HEK293 (cell line): Measurements from ENCODE around the gene LBH.

ENCODE experiments used
- CTCF ChIA-PET: fragments of 350-600 bp; formaldehyde crosslinking; extraction: SDS; loops from one replicate; lab custom pipeline; 2021; ENCODE audit warnings: antibody characterized with exemption; lab: Yijun Ruan, JAX
- POLR2A ChIA-PET: fragments of 300-600 bp; formaldehyde crosslinking; extraction: SDS; loops from one replicate; lab custom pipeline; 2020; ENCODE audit warnings: antibody characterized with exemption, inconsistent platforms; lab: Yijun Ruan, JAX
- H3K27ac ChIP-seq: fragments of 200-500 bp; sonication (Bioruptor generic); 2 replicates; pipeline ENCODE4 v1.5.1; 2014; ENCODE audit warnings: low read depth, low read length, control low read depth, inconsistent platforms; ENCODE audit errors: extremely low read depth
- H3K36me3 ChIP-seq, 2 experiments: fragments of 200-500 bp in 1 of 2; sonication (Bioruptor generic) in 1 of 2; 1 replicate in 1 of 2; 2 replicates in 1 of 2; pipeline ENCODE4 v1.5.1; 2014 to 2017; ENCODE audit warnings: inconsistent platforms in 2 of 2, low read length in 2 of 2; ENCODE audit not compliant: control insufficient read depth in 2 of 2, insufficient read depth in 1 of 2
- H3K4me1 ChIP-seq: fragments of 200-500 bp; sonication (Bioruptor generic); 2 replicates; pipeline ENCODE4 v1.5.1; 2014; ENCODE audit warnings: mild to moderate bottlenecking, low read length, inconsistent platforms; ENCODE audit not compliant: control insufficient read depth, insufficient read depth
- H3K4me3 ChIP-seq: 2 replicates; pipeline ENCODE4 v1.5.1; 2011; ENCODE audit warnings: low read depth, mild to moderate bottlenecking, control low read depth, low read length, moderate library complexity
- H3K9me3 ChIP-seq: fragments of 200-500 bp; sonication (Bioruptor generic); 2 replicates; pipeline ENCODE4 v1.5.1; 2014; ENCODE audit warnings: low read depth, low read length, inconsistent platforms; ENCODE audit not compliant: control insufficient read depth, insufficient read depth
- BCL11A ChIP-seq: fragments of 450-650 bp; formaldehyde crosslinking; IDR thresholded peaks from 2 replicates; pipeline ENCODE4 v1.5.1; 2016; ENCODE audit warnings: low read depth, missing biosample characterization, missing genetic modification characterization
- HOXC10 ChIP-seq: sonication (generic); formaldehyde crosslinking; IDR thresholded peaks from 2 replicates; pipeline ENCODE4 v1.8.1; 2023; ENCODE audit warnings: mild to moderate bottlenecking, missing genetic modification reagents
- MZF1 ChIP-seq: fragments of 450-650 bp; formaldehyde crosslinking; IDR thresholded peaks from 2 replicates; pipeline ENCODE4 v1.5.1; 2017; ENCODE audit warnings: missing biosample characterization, missing genetic modification characterization, borderline replicate concordance
- PATZ1 ChIP-seq: fragments of 450-650 bp; formaldehyde crosslinking; IDR thresholded peaks from 2 replicates; pipeline ENCODE4 v1.5.1; 2016; ENCODE audit warnings: missing biosample characterization, missing genetic modification characterization
- PBX3 ChIP-seq: sonication (generic); formaldehyde crosslinking; IDR thresholded peaks from 2 replicates; pipeline ENCODE4 v1.8.1; 2022; ENCODE audit warnings: mild to moderate bottlenecking, moderate library complexity, missing genetic modification reagents
- SETDB1 ChIP-seq: IDR thresholded peaks from one replicate; pipeline ENCODE4 v1.6.1; 2017; ENCODE audit warnings: mild to moderate bottlenecking, low read length, moderate library complexity, mixed read lengths; ENCODE audit not compliant: insufficient read length
- TSHZ1 ChIP-seq: fragments of 450-650 bp; formaldehyde crosslinking; IDR thresholded peaks from 2 replicates; pipeline ENCODE4 v1.5.1; 2016; ENCODE audit warnings: missing biosample characterization, missing genetic modification characterization, borderline replicate concordance
- ZFP41 ChIP-seq: fragments of 450-650 bp; formaldehyde crosslinking; IDR thresholded peaks from 2 replicates; pipeline ENCODE4 v1.5.1; 2016; ENCODE audit warnings: missing biosample characterization, missing genetic modification characterization, borderline replicate concordance
- ZNF138 ChIP-seq: fragments of 450-650 bp; formaldehyde crosslinking; IDR thresholded peaks from 2 replicates; pipeline ENCODE4 v1.5.1; 2016; ENCODE audit warnings: missing biosample characterization, missing genetic modification characterization, borderline replicate concordance
- ZNF157 ChIP-seq: fragments of 450-650 bp; formaldehyde crosslinking; IDR thresholded peaks from 2 replicates; pipeline ENCODE4 v1.5.1; 2016; ENCODE audit warnings: missing biosample characterization, missing genetic modification characterization
- ZNF23 ChIP-seq: fragments of 450-650 bp; formaldehyde crosslinking; IDR thresholded peaks from 2 replicates; pipeline ENCODE4 v1.5.1; 2016; ENCODE audit warnings: missing biosample characterization, missing genetic modification characterization, borderline replicate concordance
- ZNF350 ChIP-seq: fragments of 450-650 bp; formaldehyde crosslinking; IDR thresholded peaks from 2 replicates; pipeline ENCODE4 v1.5.0; 2017; ENCODE audit warnings: missing biosample characterization, mild to moderate bottlenecking, missing genetic modification characterization
- ZNF366 ChIP-seq: fragments of 450-650 bp; formaldehyde crosslinking; conservative IDR thresholded peaks from 2 replicates; pipeline ENCODE4 v1.5.1; 2016; ENCODE audit warnings: missing biosample characterization, missing genetic modification characterization
- ZNF48 ChIP-seq: fragments of 450-650 bp; formaldehyde crosslinking; IDR thresholded peaks from 2 replicates; pipeline ENCODE4 v1.5.1; 2016; ENCODE audit warnings: missing biosample characterization, missing genetic modification characterization
- ZNF501 ChIP-seq: fragments of 450-650 bp; formaldehyde crosslinking; IDR thresholded peaks from 2 replicates; pipeline ENCODE4 v1.5.1; 2016; ENCODE audit warnings: missing biosample characterization, missing genetic modification characterization
- ZNF513 ChIP-seq: fragments of 450-650 bp; IDR thresholded peaks from 2 replicates; pipeline ENCODE4 v1.5.1; 2018; ENCODE audit warnings: missing biosample characterization, missing genetic modification characterization
- ZNF558 ChIP-seq: fragments of 450-650 bp; formaldehyde crosslinking; IDR thresholded peaks from 2 replicates; pipeline ENCODE4 v1.5.1; 2016; ENCODE audit warnings: missing biosample characterization, missing genetic modification characterization
- ZNF560 ChIP-seq: fragments of 450-650 bp; formaldehyde crosslinking; IDR thresholded peaks from 2 replicates; pipeline ENCODE4 v1.5.1; 2017; ENCODE audit warnings: missing biosample characterization, missing genetic modification characterization, borderline replicate concordance
- ZNF580 ChIP-seq: fragments of 450-650 bp; formaldehyde crosslinking; IDR thresholded peaks from 2 replicates; pipeline ENCODE4 v1.5.1; 2016; ENCODE audit warnings: missing biosample characterization, missing genetic modification characterization
- ZNF585B ChIP-seq: fragments of 450-650 bp; formaldehyde crosslinking; IDR thresholded peaks from 2 replicates; pipeline ENCODE4 v1.5.1; 2016; ENCODE audit warnings: missing biosample characterization, missing genetic modification characterization
- ZNF677 ChIP-seq: fragments of 450-650 bp; IDR thresholded peaks from 2 replicates; pipeline ENCODE4 v1.5.0; 2018; ENCODE audit warnings: missing biosample characterization, mild to moderate bottlenecking, missing genetic modification characterization, moderate library complexity
- ZNF692 ChIP-seq: fragments of 450-650 bp; formaldehyde crosslinking; IDR thresholded peaks from 2 replicates; pipeline ENCODE4 v1.5.1; 2016; ENCODE audit warnings: missing biosample characterization, missing genetic modification characterization
- ZNF768 ChIP-seq: fragments of 450-650 bp; formaldehyde crosslinking; IDR thresholded peaks from 2 replicates; pipeline ENCODE4 v1.5.1; 2018; ENCODE audit warnings: missing biosample characterization, mild to moderate bottlenecking, missing genetic modification characterization

LBH gene

GRCh38 chr2:30185178-30185577 is 46.2 kb upstream of the LBH start:
- no peak overlapping the region for H3K27ac ChIP-seq
- ChIA-PET CTCF (interaction anchor here (1.2 to 2.4 kb wide), 5 partner anchors 20 to 527 kb away, joined by 3 to 15 read pairs (median 4); no protein-coding TSS in a partner anchor), POLR2A (no interaction called here)

GRCh38 chr2:30188292-30188691 is 43.0 kb upstream of the LBH start:
- Histone ChIP-seq H3K4me3 (no peak overlapping the region), H3K27ac (no peak overlapping the region), H3K4me1 (no peaks in the 10 kb centered on the region), H3K9me3 (no peaks in the 10 kb centered on the region), H3K36me3 (no peaks in the 10 kb centered on the region)
- POLR2A ChIA-PET: no interaction called here
- TF ChIP-seq TSHZ1 (tag by site-specific recombination) (no peak), ZNF560 (no peak), ZNF558 (tag by site-specific recombination) (no peak), ZNF513 (tag by site-specific recombination) (no peak), ZNF580 (tag by site-specific recombination) (no peak), ZFP41 (no peak), ZNF501 (no peak), ZNF585B (tag by site-specific recombination) (no peak), PBX3 (no peak), ZNF677 (no peak), ZNF366 (tag by site-specific recombination) (no peak), ZNF23 (tag by site-specific recombination) (no peak), PATZ1 (tag by site-specific recombination) (no peak), MZF1 (tag by site-specific recombination) (no peak), ZNF692 (tag by site-specific recombination) (no peak), BCL11A (tag by site-specific recombination) (no peak), ZNF157 (tag by site-specific recombination) (no peak), ZNF768 (no peak), ZNF350 (tag by site-specific recombination) (no peak)
- CTCF ChIA-PET: no interaction called here

More at GRCh38 chr2:30185178-30185577, 46.2 kb upstream of the LBH start:
- no peak for TF ChIP-seq ZNF138
- no peak for TF ChIP-seq HOXC10
- no peak for TF ChIP-seq SETDB1
- TF ChIP-seq ZNF48: no peak
- H3K9me3 ChIP-seq: no peaks in the 10 kb centered on the region
- no peaks in the 10 kb centered on the region for H3K4me1 ChIP-seq
- no peak overlapping the region for H3K4me3 ChIP-seq
- H3K36me3 ChIP-seq: no peaks in the 10 kb centered on the region
